Neural progenitor cell (in vitro differentiated cells): ENCODE measurements around the gene CACTIN. TPM values are rescaled to one million over a fixed set of nuclear protein-coding genes. Genes with fewer than 3 reads are reported as not detected.

Source experiments
- DNase-seq: peaks from one replicate; pipeline ENCODE4 v3.0.0-alpha.2; 2016; ENCODE audit warnings: low spot score
- H2AFZ ChIP-seq: fragments of 200-600 bp; sonication (generic); replicated peaks from 2 replicates; pipeline ENCODE4 v1.6.1; 2016; ENCODE audit warnings: antibody characterized with exemption
- H3F3A ChIP-seq: fragments of 200-600 bp; sonication (generic); 2 replicates; pipeline ENCODE4 v1.6.1; 2016; ENCODE audit warnings: antibody characterized with exemption, low read depth
- H3K27ac ChIP-seq: fragments of 200-600 bp; sonication (generic); 2 replicates; pipeline ENCODE4 v1.5.1; 2016; ENCODE audit warnings: mild to moderate bottlenecking
- H3K27me3 ChIP-seq: fragments of 200-600 bp; sonication (generic); 2 replicates; pipeline ENCODE4 v1.6.1; 2016; ENCODE audit warnings: mild to moderate bottlenecking, moderate library complexity
- H3K36me3 ChIP-seq: fragments of 200-600 bp; sonication (generic); 2 replicates; pipeline ENCODE4 v1.5.1; 2016
- H3K4me1 ChIP-seq: fragments of 200-600 bp; sonication (generic); 2 replicates; pipeline ENCODE4 v1.6.1; 2016; ENCODE audit warnings: mixed run types
- H3K4me2 ChIP-seq: fragments of 200-600 bp; sonication (generic); 2 replicates; pipeline ENCODE4 v1.6.1; 2016
- H3K4me3 ChIP-seq: fragments of 200-600 bp; sonication (generic); 2 replicates; pipeline ENCODE4 v1.5.1; 2016
- H3K79me2 ChIP-seq: fragments of 200-600 bp; sonication (generic); 2 replicates; pipeline ENCODE4 v1.6.1; 2016; ENCODE audit warnings: low read depth
- H3K9ac ChIP-seq: fragments of 200-600 bp; sonication (generic); 2 replicates; pipeline ENCODE4 v1.6.1; 2016
- H3K9me3 ChIP-seq: fragments of 200-600 bp; sonication (generic); 2 replicates; pipeline ENCODE4 v1.5.1; 2016; ENCODE audit warnings: low read depth
- H4K20me1 ChIP-seq: fragments of 200-600 bp; sonication (generic); 2 replicates; pipeline ENCODE4 v1.6.1; 2016; ENCODE audit warnings: low read depth
- H3K27ac Mint-ChIP-seq: 3 replicates; pipeline ENCODE4 v1.8.0; 2021; ENCODE audit warnings: mixed read lengths
- H3K27me3 Mint-ChIP-seq: 2 replicates; pipeline ENCODE4 v1.8.0; 2022; ENCODE audit warnings: low read depth, mild to moderate bottlenecking, inconsistent platforms, moderate library complexity, mixed read lengths; ENCODE audit not compliant: insufficient read depth
- H3K36me3 Mint-ChIP-seq: 3 replicates; pipeline ENCODE4 v1.8.0; 2021; ENCODE audit warnings: mixed read lengths
- H3K4me1 Mint-ChIP-seq: 3 replicates; pipeline ENCODE4 v1.8.0; 2021; ENCODE audit warnings: mixed read lengths
- H3K4me3 Mint-ChIP-seq: 3 replicates; pipeline ENCODE4 v1.8.0; 2021; ENCODE audit warnings: mild to moderate bottlenecking, moderate library complexity, mixed read lengths
- H3K9me3 Mint-ChIP-seq: 3 replicates; pipeline ENCODE4 v1.8.0; 2020; ENCODE audit warnings: mixed read lengths
- CTCF ChIP-seq: fragments of 200-600 bp; sonication (generic); IDR thresholded peaks from 2 replicates; pipeline ENCODE4 v1.5.1; 2017; ENCODE audit warnings: antibody characterized with exemption, mild to moderate bottlenecking
- EZH2 ChIP-seq: fragments of 200-600 bp; sonication (generic); IDR thresholded peaks from 2 replicates; pipeline ENCODE4 v1.6.1; 2017; ENCODE audit warnings: antibody characterized with exemption, mild to moderate bottlenecking, moderate library complexity
- EZH2phosphoT487 ChIP-seq: fragments of 200-600 bp; sonication (generic); IDR thresholded peaks from 2 replicates; pipeline ENCODE4 v1.6.1; 2017; ENCODE audit warnings: antibody characterized with exemption
- total RNA-seq: library from RNA; depleted of rRNA; stranded (reverse); fragments of >200 nt; gene quantifications from 2 replicates; pipeline ENCODE4 v1.2.3, GENCODE V29; 2015; ENCODE audit warnings: low replicate concordance

Gene CACTIN
- total RNA-seq, 1 donor from 2014 or later, result 6.0 TPM

DNA sequence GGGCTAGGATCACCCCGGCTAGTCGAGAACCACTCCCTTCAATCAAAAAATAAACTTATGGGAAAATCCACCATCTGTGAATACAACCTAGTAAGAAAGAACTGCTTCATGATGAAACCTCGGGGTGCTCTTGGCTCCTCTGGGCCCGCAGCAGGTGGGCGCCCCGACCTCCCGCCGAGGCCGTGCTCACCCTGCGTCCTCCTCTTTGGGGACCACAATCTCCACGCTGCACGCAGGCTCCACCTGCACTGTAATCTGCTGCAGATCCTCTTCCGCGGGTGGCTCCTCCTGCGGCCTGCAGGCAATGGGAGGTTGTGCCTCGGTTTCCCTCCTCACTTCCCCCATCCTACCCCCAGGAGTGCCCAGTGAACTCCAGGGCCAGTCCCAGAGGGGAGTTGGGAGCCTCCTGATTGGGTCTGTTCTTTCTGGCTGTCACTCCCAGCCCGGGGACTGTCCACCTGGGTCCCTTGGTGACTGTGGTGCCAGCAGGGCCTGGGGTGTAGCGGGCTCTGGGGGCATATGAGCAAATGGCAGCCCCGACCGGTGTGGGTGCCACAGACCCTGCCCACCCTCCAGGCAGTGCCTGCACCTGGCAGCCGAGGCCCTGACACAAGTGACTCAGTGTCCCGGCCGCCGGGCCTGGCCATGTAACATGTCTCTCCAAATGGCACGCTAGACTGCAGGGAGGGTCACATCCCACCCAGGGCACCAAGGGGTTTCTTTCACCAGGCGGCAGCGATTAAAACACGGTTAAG is 15.1 kb upstream of the CACTIN start:
- H3K4me3 Mint-ChIP-seq, result no peak overlapping the region
- Histone ChIP-seq H3K79me2 (no peaks in the 10 kb centered on the region), H3K4me2 (no peak overlapping the region), H3K4me1 (no peaks in the 10 kb centered on the region), H3K9ac (no peak overlapping the region), H3K36me3 (no peaks in the 10 kb centered on the region), H4K20me1 (peaks cover 3% of the 10 kb centered on the region), H2AFZ (no peak overlapping the region), H3K27ac (no peak overlapping the region), H3K27me3 (no peaks in the 10 kb centered on the region), H3F3A (no peaks in the 10 kb centered on the region), H3K9me3 (no peaks in the 10 kb centered on the region), H3K4me3 (no peak overlapping the region)
- peaks cover 2% of the 10 kb centered on the region for H3K27me3 Mint-ChIP-seq
- no peaks in the 10 kb centered on the region for H3K9me3 Mint-ChIP-seq
- TF ChIP-seq CTCF (no peak), EZH2 (no peak), EZH2phosphoT487 (no peak)
- no peak for DNase-seq
- peaks cover 8% of the 10 kb centered on the region for H3K36me3 Mint-ChIP-seq
- no peak overlapping the region for H3K27ac Mint-ChIP-seq
- H3K4me1 Mint-ChIP-seq, result no peaks in the 10 kb centered on the region

DNA sequence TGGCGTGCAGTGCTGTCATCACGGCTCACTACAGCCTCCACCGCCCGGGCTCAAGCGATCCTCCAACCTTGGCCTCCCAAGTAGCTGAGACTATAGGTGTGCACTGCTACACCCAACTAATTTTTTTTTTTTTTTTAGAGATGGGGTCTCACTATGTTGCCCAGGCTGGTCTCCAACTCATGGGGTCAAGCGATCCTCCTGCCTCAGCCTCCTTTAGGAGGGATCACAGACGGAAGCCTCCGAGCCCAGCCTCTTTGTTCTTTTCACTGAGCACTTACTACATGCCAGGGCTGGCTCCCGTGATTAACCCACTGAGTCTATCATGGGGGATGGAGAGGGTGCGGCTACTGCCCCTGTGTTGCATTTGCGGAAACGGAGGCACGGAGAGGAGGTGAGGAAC is 12.9 kb upstream of the CACTIN start:
- Histone ChIP-seq H3F3A (no peaks in the 10 kb centered on the region), H4K20me1 (no peaks in the 10 kb centered on the region), H3K79me2 (no peaks in the 10 kb centered on the region), H3K4me2 (no peak overlapping the region), H3K4me1 (no peaks in the 10 kb centered on the region), H3K9ac (no peak overlapping the region), H3K27ac (no peak overlapping the region), H3K27me3 (no peaks in the 10 kb centered on the region), H3K36me3 (no peaks in the 10 kb centered on the region), H3K4me3 (no peak overlapping the region), H2AFZ (no peak overlapping the region), H3K9me3 (no peaks in the 10 kb centered on the region)
- Mint-ChIP-seq H3K9me3 (no peaks in the 10 kb centered on the region), H3K36me3 (peaks cover 8% of the 10 kb centered on the region), H3K27me3 (peaks cover 2% of the 10 kb centered on the region), H3K4me1 (no peaks in the 10 kb centered on the region), H3K4me3 (no peak overlapping the region), H3K27ac (no peak overlapping the region)
- TF ChIP-seq EZH2phosphoT487 (no peak), EZH2 (no peak), CTCF (no peak)
- no peak for DNase-seq

- H3K9me3 ChIP-seq, result no peaks in the 10 kb centered on the region
- no peaks in the 10 kb centered on the region for H3K36me3 ChIP-seq
- H3K4me1 ChIP-seq, result no peaks in the 10 kb centered on the region
- H3K4me3 ChIP-seq, result no peak overlapping the region
- DNase-seq, result no peak
- H4K20me1 ChIP-seq, result no peaks in the 10 kb centered on the region
- H3K36me3 Mint-ChIP-seq, result peaks cover 8% of the 10 kb centered on the region
- no peak overlapping the region for H2AFZ ChIP-seq
- no peak overlapping the region for H3K27ac Mint-ChIP-seq
- H3K4me1 Mint-ChIP-seq, result no peaks in the 10 kb centered on the region
- H3K79me2 ChIP-seq, result no peaks in the 10 kb centered on the region
- no peaks in the 10 kb centered on the region for H3K27me3 ChIP-seq
- no peak overlapping the region for H3K27ac ChIP-seq
- H3K9ac ChIP-seq, result no peak overlapping the region
- H3K9me3 Mint-ChIP-seq, result no peaks in the 10 kb centered on the region
- H3F3A ChIP-seq, result no peaks in the 10 kb centered on the region
- peaks cover 2% of the 10 kb centered on the region for H3K27me3 Mint-ChIP-seq
- no peak overlapping the region for H3K4me2 ChIP-seq
- no peak overlapping the region for H3K4me3 Mint-ChIP-seq
- no peak for TF ChIP-seq EZH2
- no peak for TF ChIP-seq CTCF
- no peak for TF ChIP-seq EZH2phosphoT487
These were observed 11.9 kb upstream of the CACTIN start for GRCh38 chr19:3638208-3639193.
